ENCODE data around the gene GREB1L. TPM values are rescaled to one million over a fixed set of nuclear protein-coding genes. Genes with fewer than 3 reads are reported as not detected.

GREB1L gene
- total RNA-seq, 2 donors from 2014 or later = 3.1 to 3.9 TPM

GRCh38 chr18:21481739-21482138, 239.7 kb downstream of the GREB1L start:
- Histone ChIP-seq H3K27me3 (ENCODE audit: control insufficient read depth, insufficient read depth, low read length, poor library complexity, severe bottlenecking) (no peaks in the 10 kb centered on the region), H3K9me3 (ENCODE audit: control insufficient read depth, low read length) (no peaks in the 10 kb centered on the region), H3K27ac (ENCODE audit: low read depth, low read length) (peak overlapping the region; percentile 5), H3K36me3 (ENCODE audit: control insufficient read depth, insufficient read depth, low read length) (no peaks in the 10 kb centered on the region), H3K4me3 (ENCODE audit: low read length) (no peak overlapping the region), H3K4me1 (ENCODE audit: control insufficient read depth, insufficient read depth, low read length) (no peaks in the 10 kb centered on the region), H3K9ac (ENCODE audit: extremely low read depth, low read length, poor library complexity, severe bottlenecking) (no peak overlapping the region)
- no peak for DNase-seq
- Mint-ChIP-seq H3K4me3 (no peak overlapping the region), H3K4me1 (no peaks in the 10 kb centered on the region), H3K9me3 (no peaks in the 10 kb centered on the region), H3K36me3 (ENCODE audit: low read depth) (no peaks in the 10 kb centered on the region), H3K27ac (no peak overlapping the region), H3K27me3 (ENCODE audit: insufficient read depth) (no peaks in the 10 kb centered on the region)
- WGBS, 2 experiments (ENCODE audit: insufficient coverage in 1 of 2, insufficient read length in 1 of 2) = 95 to 100% methylated on average over 1 of the region's 2 CpGs
- no peak for TF ChIP-seq CTCF (conservative IDR thresholded peaks at IDR 0.05)

DNA sequence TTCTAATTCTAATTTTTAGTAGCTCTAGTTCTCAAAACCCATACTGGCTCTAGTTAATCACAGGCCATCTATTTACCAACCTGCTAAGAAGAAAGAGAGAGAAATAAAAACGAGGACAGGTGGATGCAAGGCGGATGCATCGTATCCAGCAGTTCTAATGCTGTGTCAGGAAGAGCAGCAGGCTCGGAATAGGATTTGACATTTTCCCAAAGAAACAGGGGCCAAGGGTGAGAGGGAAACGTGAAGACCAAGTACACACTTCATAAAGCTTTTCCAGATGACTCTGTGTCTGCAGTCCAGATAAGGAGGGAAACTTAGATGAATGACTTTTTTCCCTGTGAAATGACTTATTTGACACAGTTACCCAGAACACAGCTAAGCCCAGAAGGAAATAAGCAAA, 241.0 kb downstream of the GREB1L start:
- Histone ChIP-seq H3K27me3 (ENCODE audit: control insufficient read depth, insufficient read depth, low read length, poor library complexity, severe bottlenecking) (no peaks in the 10 kb centered on the region), H3K4me3 (ENCODE audit: low read length) (no peak overlapping the region), H3K36me3 (ENCODE audit: control insufficient read depth, insufficient read depth, low read length) (no peaks in the 10 kb centered on the region), H3K9ac (ENCODE audit: extremely low read depth, low read length, poor library complexity, severe bottlenecking) (no peak overlapping the region), H3K27ac (ENCODE audit: low read depth, low read length) (no peak overlapping the region), H3K4me1 (ENCODE audit: control insufficient read depth, insufficient read depth, low read length) (no peaks in the 10 kb centered on the region), H3K9me3 (ENCODE audit: control insufficient read depth, low read length) (no peaks in the 10 kb centered on the region)
- no peak for TF ChIP-seq CTCF (conservative IDR thresholded peaks at IDR 0.05)
- H3K4me1 Mint-ChIP-seq = no peaks in the 10 kb centered on the region
- no peaks in the 10 kb centered on the region for H3K9me3 Mint-ChIP-seq
- no peaks in the 10 kb centered on the region for H3K36me3 Mint-ChIP-seq (ENCODE audit: low read depth)
- H3K4me3 Mint-ChIP-seq = no peak overlapping the region
- H3K27ac Mint-ChIP-seq = no peak overlapping the region
- DNase-seq = no peak
- 92 to 96% methylated on average over 4 to 5 of the region's 5 CpGs for WGBS, 2 experiments (ENCODE audit: insufficient coverage in 1 of 2, insufficient read length in 1 of 2)
- H3K27me3 Mint-ChIP-seq (ENCODE audit: insufficient read depth) = no peaks in the 10 kb centered on the region

DNA sequence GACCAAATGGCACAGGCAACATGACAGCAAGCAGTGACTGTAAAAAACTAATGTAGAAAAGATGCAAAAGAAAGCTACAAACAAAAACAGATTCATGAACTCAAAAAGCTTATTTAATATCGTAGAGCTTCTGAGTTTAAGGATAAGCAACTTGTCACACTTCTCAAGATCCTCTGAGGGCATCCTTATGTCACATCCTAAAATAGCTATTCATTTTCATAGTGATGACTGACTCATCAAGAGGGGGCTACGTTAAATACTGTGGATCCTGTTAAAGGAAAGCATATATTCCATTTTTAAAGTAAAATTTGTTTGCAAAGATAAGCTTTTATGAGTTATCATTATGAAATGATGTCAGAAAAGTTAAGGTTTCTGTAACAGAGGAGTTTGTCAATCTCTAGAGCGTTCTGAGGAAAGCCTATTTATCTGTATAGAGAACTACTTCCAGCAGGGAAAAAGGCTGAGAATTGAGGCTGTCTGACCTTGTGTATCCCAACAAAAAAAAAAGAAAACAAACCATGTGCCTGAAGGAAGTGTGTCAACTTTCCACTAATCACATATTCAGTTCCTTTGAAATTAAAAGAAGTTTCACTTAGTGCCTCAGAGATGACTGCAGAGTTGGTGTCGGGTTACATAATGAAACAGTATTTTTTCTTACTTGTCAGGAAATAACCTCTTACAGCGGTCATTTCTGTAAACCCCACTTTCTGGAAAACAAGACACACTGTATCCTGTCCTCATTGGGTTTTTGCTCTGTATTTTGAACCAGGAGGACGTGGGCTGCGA, 243.0 kb downstream of the GREB1L start:
- H3K27ac Mint-ChIP-seq = no peak overlapping the region
- Histone ChIP-seq H3K4me3 (ENCODE audit: low read length) (no peak overlapping the region), H3K9ac (ENCODE audit: extremely low read depth, low read length, poor library complexity, severe bottlenecking) (no peak overlapping the region), H3K27ac (ENCODE audit: low read depth, low read length) (no peak overlapping the region), H3K27me3 (ENCODE audit: control insufficient read depth, insufficient read depth, low read length, poor library complexity, severe bottlenecking) (no peaks in the 10 kb centered on the region), H3K4me1 (ENCODE audit: control insufficient read depth, insufficient read depth, low read length) (no peaks in the 10 kb centered on the region), H3K36me3 (ENCODE audit: control insufficient read depth, insufficient read depth, low read length) (no peaks in the 10 kb centered on the region), H3K9me3 (ENCODE audit: control insufficient read depth, low read length) (no peaks in the 10 kb centered on the region)
- no peaks in the 10 kb centered on the region for H3K36me3 Mint-ChIP-seq (ENCODE audit: low read depth)
- 75 to 88% methylated on average over 5 to 7 of the region's 7 CpGs for WGBS, 2 experiments (ENCODE audit: insufficient coverage in 1 of 2, insufficient read length in 1 of 2)
- no peak for TF ChIP-seq CTCF (conservative IDR thresholded peaks at IDR 0.05)
- H3K27me3 Mint-ChIP-seq (ENCODE audit: insufficient read depth) = peaks cover 2% of the 10 kb centered on the region
- H3K4me1 Mint-ChIP-seq = no peaks in the 10 kb centered on the region
- no peaks in the 10 kb centered on the region for H3K9me3 Mint-ChIP-seq
- DNase-seq = no peak
- H3K4me3 Mint-ChIP-seq = no peak overlapping the region
